ENCODE results near the gene FGFR1OP2. TPM values are rescaled to one million over a fixed set of nuclear protein-coding genes. Genes with fewer than 3 reads are reported as not detected.

FGFR1OP2 gene
- total and polyA plus RNA-seq, 2 of the 8 experiments (the other 6 are each of a cell fraction or from before 2014, with no cell fraction given): 8.8 to 34.4 TPM

DNA sequence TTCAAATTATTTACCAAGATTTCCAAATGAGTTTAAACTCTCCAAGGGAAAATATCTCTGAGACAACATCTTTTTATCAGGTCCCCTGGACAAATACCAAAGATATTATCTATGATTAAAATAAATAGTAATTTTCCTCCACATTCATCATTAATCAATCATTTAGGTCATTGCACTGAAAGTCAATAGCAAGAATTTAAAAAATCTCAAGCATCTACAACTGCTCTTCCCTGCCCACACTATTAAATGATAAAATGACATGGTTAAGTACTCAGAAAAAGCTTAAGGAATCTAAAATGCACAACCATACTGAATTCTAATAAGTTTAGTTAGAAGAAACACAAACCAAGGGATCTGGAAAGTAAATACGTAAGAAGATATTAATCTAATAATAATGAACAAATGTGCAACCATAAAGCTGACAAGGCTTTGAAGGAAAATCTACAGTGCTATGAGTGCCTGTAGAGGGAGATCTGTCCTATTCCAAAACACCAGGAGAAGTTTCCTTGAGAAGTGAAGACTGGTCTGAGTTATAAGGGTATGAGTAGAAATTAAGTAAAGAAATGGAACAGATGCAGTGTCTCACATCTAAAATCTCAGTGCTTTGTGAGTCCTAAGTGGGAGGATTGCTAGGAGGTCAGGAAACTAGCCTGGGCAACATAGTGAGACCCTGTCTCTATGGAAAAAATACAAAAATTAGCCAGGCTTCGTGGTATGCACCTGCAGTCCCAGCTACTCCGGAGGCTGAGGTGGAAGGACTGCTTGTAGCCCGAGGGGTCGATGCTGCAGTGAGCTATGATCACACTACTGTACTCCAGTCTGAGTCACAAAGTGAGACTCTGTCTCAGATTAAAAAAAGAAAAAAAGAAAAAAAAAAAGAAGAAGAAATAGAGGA, 19.7 kb upstream of the FGFR1OP2 start:
- H2BK120ac ChIP-seq (replicated peaks; ENCODE audit: low read depth, low read length): no peak overlapping the region
- H3K27me3 ChIP-seq (replicated peaks in 1 of 4; ENCODE audit: control insufficient read depth in 3 of 4, extremely low read depth in 1 of 4, insufficient read depth in 3 of 4, low read length in 3 of 4): no peaks in the 10 kb centered on the region
- H3K18ac ChIP-seq (ENCODE audit: extremely low read depth, low read length): no peak overlapping the region
- peaks cover 0 to 33% (median 11%) of the 10 kb centered on the region in 4 experiments; a peak in 5 of 8 replicates for H3K36me3 ChIP-seq (ENCODE audit: control insufficient read depth in 2 of 4, insufficient read depth in 4 of 4, low read length in 3 of 4)
- no peak overlapping the region for H3K14ac ChIP-seq (ENCODE audit: insufficient read length)
- no peaks in the 10 kb centered on the region for H3K79me2 ChIP-seq (ENCODE audit: control insufficient read depth in 1 of 2, insufficient read depth in 2 of 2, low read length in 2 of 2)
- H3K4me2 ChIP-seq (ENCODE audit: insufficient read depth in 1 of 2, low read depth in 2 of 2, low read length in 2 of 2): no peak overlapping the region
- H3K79me1 ChIP-seq (ENCODE audit: low read depth, low read length): no peaks in the 10 kb centered on the region
- H3K27ac ChIP-seq (ENCODE audit: low read depth, low read length): no peak overlapping the region
- no peaks in the 10 kb centered on the region for H3K9me3 ChIP-seq (ENCODE audit: insufficient read depth in 2 of 2, low read depth in 1 of 2, low read length in 1 of 2)
- no peak overlapping the region for H2BK12ac ChIP-seq (ENCODE audit: low read depth, low read length)
- H4K5ac ChIP-seq (ENCODE audit: insufficient read length, low read depth, low read length): no peak overlapping the region
- H2AK5ac ChIP-seq (ENCODE audit: low read depth, low read length): no peak overlapping the region
- no peak overlapping the region for H4K8ac ChIP-seq (ENCODE audit: extremely low read depth, insufficient read depth, low read length)
- H4K20me1 ChIP-seq (replicated peaks in 1 of 2; ENCODE audit: control insufficient read depth in 1 of 2, insufficient read depth in 2 of 2, low read length in 2 of 2): no peaks in the 10 kb centered on the region
- WGBS, 2 experiments (ENCODE audit: extremely low coverage in 1 of 2, insufficient coverage in 1 of 2, insufficient read length in 1 of 2, insufficient replicate concordance in 2 of 2, low coverage in 1 of 2, low lambda C conversion rate in 2 of 2, missing lambda C conversion rate in 1 of 2): 91% methylated on average over 5 of the region's 5 CpGs; no CpG with 5 or more reads in 1 of the 2 experiments
- no peak overlapping the region for H4K91ac ChIP-seq (replicated peaks; ENCODE audit: insufficient read length, low read length)
- no peak overlapping the region for H2BK20ac ChIP-seq (ENCODE audit: low read length)
- H3K23ac ChIP-seq (ENCODE audit: insufficient read length): no peak overlapping the region
- no peaks in the 10 kb centered on the region for H3K23me2 ChIP-seq (ENCODE audit: low read depth, low read length)
- no peak for FAIRE-seq
- no peak for DNase-seq (ENCODE audit: low read depth in 1 of 2, low spot score in 2 of 2)
- ChIA-PET CTCF (ENCODE audit: partially characterized antibody) (interaction anchor here (0.8 to 1.0 kb wide), 2 partner anchors 33 to 91 kb away, joined by 3 to 4 read pairs; no protein-coding TSS in a partner anchor), POLR2A (ENCODE audit: partially characterized antibody) (interaction anchor here (0.6 to 1.0 kb wide), 2 partner anchors 19 to 103 kb away, joined by 3 to 4 read pairs; partner anchors contain the start of gene INTS13)
- no peak overlapping the region for H2AFZ ChIP-seq (ENCODE audit: low read length)
- no peak overlapping the region for H2BK5ac ChIP-seq (ENCODE audit: low read depth, low read length)
- no peak overlapping the region for H2BK15ac ChIP-seq (ENCODE audit: low read length)
- no peaks in the 10 kb centered on the region for H3K4me1 ChIP-seq (replicated peaks in 1 of 4; ENCODE audit: control insufficient read depth in 3 of 4, insufficient read depth in 4 of 4, low read length in 3 of 4)
- no peak overlapping the region for H3K4ac ChIP-seq (replicated peaks; ENCODE audit: insufficient read length, low read depth, low read length)
- no peak overlapping the region for H3K56ac ChIP-seq (replicated peaks; ENCODE audit: insufficient read length, low read depth, low read length)
- no peak overlapping the region for H3K9ac ChIP-seq (replicated peaks in 1 of 4; ENCODE audit: extremely low read depth in 1 of 4, low read depth in 3 of 4, low read length in 3 of 4)
- no peak overlapping the region for H3K4me3 ChIP-seq (ENCODE audit: extremely low read depth in 1 of 4, insufficient read depth in 2 of 4, low read depth in 3 of 4, low read length in 4 of 4)
- TF ChIP-seq, protein P1, sequence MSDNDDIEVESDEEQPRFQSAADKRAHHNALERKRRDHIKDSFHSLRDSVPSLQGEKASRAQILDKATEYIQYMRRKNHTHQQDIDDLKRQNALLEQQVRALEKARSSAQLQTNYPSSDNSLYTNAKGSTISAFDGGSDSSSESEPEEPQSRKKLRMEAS (IDR thresholded peaks at IDR 0.05): no peak
- TF ChIP-seq NANOG (IDR thresholded peaks at IDR 0.05; ENCODE audit: insufficient read depth, low read depth, low read length, poor library complexity, severe bottlenecking) (no peak), SP2 (IDR thresholded peaks at IDR 0.05; ENCODE audit: low read length) (no peak), TCF12 (IDR thresholded peaks at IDR 0.05; ENCODE audit: low read depth, low read length) (no peak), CHD2 (IDR thresholded peaks at IDR 0.05; ENCODE audit: low read length) (no peak), CTCF (IDR thresholded peaks at IDR 0.05; ENCODE audit: control extremely low read depth in 1 of 3, insufficient read depth in 1 of 3, low read depth in 1 of 3, low read length in 3 of 3) (no peak), CREB1 (IDR thresholded peaks at IDR 0.05) (no peak), SP4 (IDR thresholded peaks at IDR 0.05; ENCODE audit: low read length) (no peak), JUND (IDR thresholded peaks at IDR 0.05; ENCODE audit: low read length) (no peak)
